Measurements from ENCODE around the gene MAB21L2. TPM values are rescaled to one million over a fixed set of nuclear protein-coding genes. Genes with fewer than 3 reads are reported as not detected.

Gene MAB21L2
- total and polyA plus RNA-seq, 4 experiments from 2014 or later = 0.08 TPM; not detected in 3

DNA sequence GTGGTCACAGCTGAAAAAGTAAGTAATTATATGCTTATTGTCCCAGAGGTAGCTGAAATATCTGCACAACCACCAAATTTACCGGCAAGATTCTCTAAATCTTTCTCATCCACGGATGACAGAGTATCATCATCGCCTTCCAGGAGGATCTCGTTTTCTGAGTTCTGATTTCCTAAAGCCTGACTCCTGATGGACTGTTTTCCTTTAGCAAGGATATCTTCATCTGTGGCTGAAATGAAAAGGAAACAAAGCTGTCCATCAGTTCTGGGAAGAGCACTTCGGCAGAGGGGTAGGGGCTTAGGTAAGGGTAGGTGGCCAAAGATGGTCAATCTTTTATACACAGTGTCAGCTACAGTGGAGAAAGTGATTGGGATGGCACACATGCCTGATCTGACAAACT, 8.7 kb downstream of the MAB21L2 start:
- H3K36me3 ChIP-seq (ENCODE audit: insufficient read depth, low read length) = no peaks in the 10 kb centered on the region
- peaks cover 36 to 38% of the 10 kb centered on the region in 2 donors for H3K36me3 Mint-ChIP-seq
- POLR2A ChIA-PET (ENCODE audit: partially characterized antibody) = no interaction called here
- H3K4me1 ChIP-seq (ENCODE audit: insufficient read depth, low read length) = no peaks in the 10 kb centered on the region
- peak overlapping the region in 1 of 7 donors; percentile 70 for H3K27ac Mint-ChIP-seq
- H3K9me3 ChIP-seq (ENCODE audit: control insufficient read depth in 1 of 2, low read length in 2 of 2) = no peaks in the 10 kb centered on the region
- H3K4me1 Mint-ChIP-seq = peaks cover 0 to 4% (median 0%) of the 10 kb centered on the region in 4 donors
- no peak for DNase-seq
- CTCF ChIA-PET (ENCODE audit: partially characterized antibody) = no interaction called here
- H3K27me3 Mint-ChIP-seq = no peaks in the 10 kb centered on the region
- intact Hi-C loops (cut with micrococcal nuclease) = no loop called here
- H3K4me3 Mint-ChIP-seq = no peak overlapping the region
- H3K27ac ChIP-seq (ENCODE audit: low read depth, low read length) = no peak overlapping the region
- no peaks in the 10 kb centered on the region for H3K27me3 ChIP-seq (ENCODE audit: insufficient read depth, low read length)
- no peaks in the 10 kb centered on the region for H3K9me3 Mint-ChIP-seq
- no peak overlapping the region for H3K4me3 ChIP-seq (ENCODE audit: low read length in 2 of 2)

DNA sequence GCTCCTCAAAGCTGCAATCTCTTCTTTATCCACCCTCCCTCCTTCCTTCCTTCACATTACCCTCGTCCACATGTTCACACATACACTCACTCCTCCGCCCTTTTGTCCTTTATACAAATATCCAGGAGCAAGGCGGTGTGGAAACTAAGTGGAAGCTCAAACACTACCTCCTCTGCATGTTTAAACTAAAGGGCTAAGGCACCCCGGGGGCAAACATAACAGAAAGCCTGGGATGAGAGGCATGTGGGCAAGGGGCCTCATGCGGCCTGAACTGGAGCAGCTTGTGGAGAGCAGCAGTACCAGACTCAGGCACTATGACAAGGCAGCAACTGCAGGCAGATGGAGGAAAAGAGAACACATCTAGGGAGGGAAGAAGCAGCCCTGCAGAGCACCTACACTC, 9.5 kb downstream of the MAB21L2 start:
- Histone ChIP-seq H3K4me1 (ENCODE audit: insufficient read depth, low read length) (no peaks in the 10 kb centered on the region), H3K27ac (ENCODE audit: low read depth, low read length) (no peak overlapping the region), H3K4me3 (ENCODE audit: low read length in 2 of 2) (no peak overlapping the region), H3K9me3 (ENCODE audit: control insufficient read depth in 1 of 2, low read length in 2 of 2) (no peaks in the 10 kb centered on the region), H3K36me3 (ENCODE audit: insufficient read depth, low read length) (no peaks in the 10 kb centered on the region), H3K27me3 (ENCODE audit: insufficient read depth, low read length) (no peaks in the 10 kb centered on the region)
- peaks cover 0 to 4% (median 0%) of the 10 kb centered on the region in 4 donors for H3K4me1 Mint-ChIP-seq
- H3K27me3 Mint-ChIP-seq = no peaks in the 10 kb centered on the region
- DNase-seq = no peak
- ChIA-PET CTCF (ENCODE audit: partially characterized antibody) (no interaction called here), POLR2A (ENCODE audit: partially characterized antibody) (no interaction called here)
- peaks cover 29 to 34% of the 10 kb centered on the region in 2 donors for H3K36me3 Mint-ChIP-seq
- peak overlapping the region in 1 of 7 donors; percentile 20 for H3K27ac Mint-ChIP-seq
- H3K9me3 Mint-ChIP-seq = no peaks in the 10 kb centered on the region
- intact Hi-C loops (cut with micrococcal nuclease) = no loop called here
- no peak overlapping the region for H3K4me3 Mint-ChIP-seq

DNA sequence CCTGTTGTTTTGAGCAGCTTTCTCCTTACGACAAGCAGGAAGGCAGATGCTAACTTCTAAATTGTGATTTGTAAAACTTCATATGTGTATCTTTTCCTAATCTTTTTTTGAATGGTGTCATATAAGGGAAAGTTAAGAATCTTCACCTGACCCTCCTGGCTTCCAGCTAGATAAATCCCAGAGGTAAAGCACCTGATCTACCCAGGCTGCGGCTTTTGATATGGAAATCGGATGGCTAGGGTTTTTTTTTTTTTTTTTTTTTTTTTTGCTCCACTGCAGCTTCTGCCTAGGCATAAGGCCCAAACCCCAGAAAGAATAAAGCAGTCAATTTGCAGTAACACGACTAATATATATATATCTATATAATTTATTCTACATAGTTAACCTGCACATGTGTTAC, 10.0 kb downstream of the MAB21L2 start:
- H3K36me3 ChIP-seq (ENCODE audit: insufficient read depth, low read length) = no peaks in the 10 kb centered on the region
- Mint-ChIP-seq H3K36me3 (peaks cover 27 to 34% of the 10 kb centered on the region in 2 donors), H3K4me1 (peaks cover 0 to 4% (median 0%) of the 10 kb centered on the region in 4 donors), H3K27me3 (no peaks in the 10 kb centered on the region), H3K9me3 (no peaks in the 10 kb centered on the region), H3K4me3 (no peak overlapping the region), H3K27ac (no peak overlapping the region)
- POLR2A ChIA-PET (ENCODE audit: partially characterized antibody) = no interaction called here
- no peaks in the 10 kb centered on the region for H3K27me3 ChIP-seq (ENCODE audit: insufficient read depth, low read length)
- intact Hi-C loops (cut with micrococcal nuclease) = no loop called here
- CTCF ChIA-PET (ENCODE audit: partially characterized antibody) = no interaction called here
- DNase-seq = no peak
- no peaks in the 10 kb centered on the region for H3K4me1 ChIP-seq (ENCODE audit: insufficient read depth, low read length)
- H3K27ac ChIP-seq (ENCODE audit: low read depth, low read length) = no peak overlapping the region
- H3K9me3 ChIP-seq (ENCODE audit: control insufficient read depth in 1 of 2, low read length in 2 of 2) = no peaks in the 10 kb centered on the region
- no peak overlapping the region for H3K4me3 ChIP-seq (ENCODE audit: low read length in 2 of 2)

DNA sequence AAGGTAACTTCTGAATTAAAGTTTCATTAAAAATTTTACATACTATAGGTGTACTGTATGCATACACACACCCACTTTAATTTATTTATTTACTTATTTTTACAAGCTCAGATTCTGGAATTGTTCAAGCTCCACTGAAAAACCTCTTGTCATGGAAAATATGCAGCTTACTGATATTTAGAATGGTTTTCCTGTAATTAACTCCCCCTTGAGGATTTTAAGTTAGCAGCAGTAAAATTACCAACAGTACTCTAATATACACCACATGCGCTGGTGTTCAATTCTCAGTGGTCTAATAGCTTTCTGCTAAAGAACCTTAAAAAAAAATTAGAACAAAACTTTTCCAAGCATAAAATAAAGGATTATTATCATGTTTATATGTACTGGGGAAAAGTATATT, 12.0 kb downstream of the MAB21L2 start:
- ChIA-PET CTCF (ENCODE audit: partially characterized antibody) (interaction anchor here (0.6 kb wide), 1 partner anchor 375 kb away, joined by 3 read pairs; no protein-coding TSS in a partner anchor), POLR2A (ENCODE audit: partially characterized antibody) (no interaction called here)
- Mint-ChIP-seq H3K36me3 (peaks cover 25 to 32% of the 10 kb centered on the region in 2 donors), H3K4me3 (no peak overlapping the region), H3K27ac (no peak overlapping the region), H3K4me1 (peaks cover 0 to 2% (median 0%) of the 10 kb centered on the region in 4 donors), H3K27me3 (no peaks in the 10 kb centered on the region), H3K9me3 (no peaks in the 10 kb centered on the region)
- H3K27me3 ChIP-seq (ENCODE audit: insufficient read depth, low read length) = no peaks in the 10 kb centered on the region
- no peak overlapping the region for H3K27ac ChIP-seq (ENCODE audit: low read depth, low read length)
- no peaks in the 10 kb centered on the region for H3K9me3 ChIP-seq (ENCODE audit: control insufficient read depth in 1 of 2, low read length in 2 of 2)
- no peak for DNase-seq
- H3K4me1 ChIP-seq (ENCODE audit: insufficient read depth, low read length) = no peaks in the 10 kb centered on the region
- intact Hi-C loops (cut with micrococcal nuclease) = no loop called here
- H3K36me3 ChIP-seq (ENCODE audit: insufficient read depth, low read length) = no peaks in the 10 kb centered on the region
- no peak overlapping the region for H3K4me3 ChIP-seq (ENCODE audit: low read length in 2 of 2)

DNA sequence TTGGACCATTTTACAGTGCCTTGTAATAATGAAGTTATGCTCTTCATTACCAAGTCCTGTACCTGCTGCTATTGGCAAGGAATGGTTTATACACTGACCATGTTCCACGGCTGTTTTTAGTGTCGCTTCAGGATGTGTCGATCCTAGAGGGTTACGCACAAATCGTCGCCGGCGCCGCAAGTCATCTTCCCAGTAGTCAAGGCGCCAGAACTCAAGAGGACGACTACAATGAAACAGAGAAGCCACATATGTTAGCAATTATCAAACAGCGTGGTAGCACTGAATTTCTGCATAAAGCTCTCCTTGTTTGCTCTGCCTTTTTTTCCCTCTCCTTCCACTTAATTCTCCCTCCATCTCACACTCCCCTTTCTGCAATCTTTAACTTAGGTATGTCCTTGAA, 17.0 kb downstream of the MAB21L2 start:
- Histone ChIP-seq H3K4me3 (ENCODE audit: low read length in 2 of 2) (no peak overlapping the region), H3K27ac (ENCODE audit: low read depth, low read length) (no peak overlapping the region), H3K27me3 (ENCODE audit: insufficient read depth, low read length) (no peaks in the 10 kb centered on the region), H3K4me1 (ENCODE audit: insufficient read depth, low read length) (no peaks in the 10 kb centered on the region), H3K36me3 (ENCODE audit: insufficient read depth, low read length) (no peaks in the 10 kb centered on the region), H3K9me3 (ENCODE audit: control insufficient read depth in 1 of 2, low read length in 2 of 2) (no peaks in the 10 kb centered on the region)
- no peaks in the 10 kb centered on the region for H3K9me3 Mint-ChIP-seq
- intact Hi-C loops (cut with micrococcal nuclease) = no loop called here
- CTCF ChIA-PET (ENCODE audit: partially characterized antibody) = no interaction called here
- no peak overlapping the region for H3K27ac Mint-ChIP-seq
- H3K27me3 Mint-ChIP-seq = no peaks in the 10 kb centered on the region
- H3K36me3 Mint-ChIP-seq = peaks cover 16 to 18% of the 10 kb centered on the region in 2 donors
- H3K4me3 Mint-ChIP-seq = no peak overlapping the region
- peaks cover 0 to 1% (median 0%) of the 10 kb centered on the region in 4 donors for H3K4me1 Mint-ChIP-seq
- no peak for DNase-seq
- POLR2A ChIA-PET (ENCODE audit: partially characterized antibody) = no interaction called here

DNA sequence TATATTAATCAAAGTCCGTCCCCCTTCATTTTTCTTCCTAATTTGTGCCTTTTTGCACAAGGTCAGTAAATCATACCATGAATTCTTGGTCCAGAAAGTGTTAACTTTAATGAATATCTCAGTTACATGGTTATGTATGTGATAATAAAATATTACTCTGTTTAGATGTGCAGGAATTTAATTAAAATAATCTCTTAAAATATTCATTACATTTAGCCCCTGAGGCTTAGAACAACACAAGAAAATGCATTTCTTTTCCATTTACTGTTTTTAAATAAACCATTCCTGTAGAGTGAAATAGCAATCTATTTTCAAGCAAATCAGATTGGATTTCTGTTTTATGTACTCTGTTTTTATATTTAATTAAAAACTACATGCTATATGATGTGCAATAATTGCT, 17.6 kb downstream of the MAB21L2 start:
- H3K9me3 Mint-ChIP-seq = no peaks in the 10 kb centered on the region
- no peaks in the 10 kb centered on the region for H3K9me3 ChIP-seq (ENCODE audit: control insufficient read depth in 1 of 2, low read length in 2 of 2)
- H3K4me3 Mint-ChIP-seq = no peak overlapping the region
- intact Hi-C loops (cut with micrococcal nuclease) = no loop called here
- no peaks in the 10 kb centered on the region for H3K27me3 Mint-ChIP-seq
- H3K4me1 Mint-ChIP-seq = peaks cover 0 to 1% (median 0%) of the 10 kb centered on the region in 4 donors
- no peak overlapping the region for H3K4me3 ChIP-seq (ENCODE audit: low read length in 2 of 2)
- POLR2A ChIA-PET (ENCODE audit: partially characterized antibody) = no interaction called here
- CTCF ChIA-PET (ENCODE audit: partially characterized antibody) = no interaction called here
- H3K27me3 ChIP-seq (ENCODE audit: insufficient read depth, low read length) = no peaks in the 10 kb centered on the region
- H3K36me3 Mint-ChIP-seq = peaks cover 16 to 20% of the 10 kb centered on the region in 2 donors
- no peaks in the 10 kb centered on the region for H3K36me3 ChIP-seq (ENCODE audit: insufficient read depth, low read length)
- H3K27ac Mint-ChIP-seq = no peak overlapping the region
- H3K27ac ChIP-seq (ENCODE audit: low read depth, low read length) = no peak overlapping the region
- no peaks in the 10 kb centered on the region for H3K4me1 ChIP-seq (ENCODE audit: insufficient read depth, low read length)
- no peak for DNase-seq

DNA sequence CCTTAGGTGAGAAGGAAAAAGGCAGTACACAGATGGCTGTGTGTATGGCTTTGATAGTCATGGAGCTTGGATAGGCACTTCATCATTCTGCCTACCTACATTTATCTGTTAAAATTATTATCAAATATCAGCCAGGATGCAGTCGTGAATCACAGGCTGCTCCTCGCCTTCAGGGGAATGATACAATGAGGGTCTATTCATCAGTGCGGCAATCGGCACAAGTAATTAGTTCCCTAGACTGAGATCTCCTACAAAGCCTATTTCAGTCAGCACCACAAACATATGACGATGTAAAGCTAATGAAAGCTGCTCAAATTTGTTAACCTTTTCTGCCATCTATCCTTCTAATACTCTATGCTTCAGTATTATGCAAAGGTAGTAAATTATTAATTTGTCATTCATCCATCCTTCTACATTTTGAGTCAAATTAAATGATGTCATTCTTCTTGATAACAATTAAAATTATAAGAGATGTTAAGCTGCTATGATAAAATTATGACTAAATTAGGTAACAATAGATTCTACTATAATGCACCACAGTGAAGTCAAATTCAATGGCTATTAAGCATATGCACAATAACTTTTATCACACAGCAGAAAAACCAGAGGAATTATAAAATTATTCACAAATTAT, 19.0 kb downstream of the MAB21L2 start:
- H3K9me3 Mint-ChIP-seq = no peaks in the 10 kb centered on the region
- H3K36me3 ChIP-seq (ENCODE audit: insufficient read depth, low read length) = no peaks in the 10 kb centered on the region
- H3K27ac Mint-ChIP-seq = no peak overlapping the region
- peaks cover 18 to 20% of the 10 kb centered on the region in 2 donors for H3K36me3 Mint-ChIP-seq
- no peak overlapping the region for H3K4me3 Mint-ChIP-seq
- H3K9me3 ChIP-seq (ENCODE audit: control insufficient read depth in 1 of 2, low read length in 2 of 2) = no peaks in the 10 kb centered on the region
- no peaks in the 10 kb centered on the region for H3K4me1 ChIP-seq (ENCODE audit: insufficient read depth, low read length)
- no peak for DNase-seq
- POLR2A ChIA-PET (ENCODE audit: partially characterized antibody) = no interaction called here
- intact Hi-C loops (cut with micrococcal nuclease) = no loop called here
- no peaks in the 10 kb centered on the region for H3K27me3 ChIP-seq (ENCODE audit: insufficient read depth, low read length)
- peaks cover 0 to 1% (median 0%) of the 10 kb centered on the region in 4 donors for H3K4me1 Mint-ChIP-seq
- no peak overlapping the region for H3K4me3 ChIP-seq (ENCODE audit: low read length in 2 of 2)
- H3K27me3 Mint-ChIP-seq = no peaks in the 10 kb centered on the region
- CTCF ChIA-PET (ENCODE audit: partially characterized antibody) = interaction anchor here (1.1 kb wide), 1 partner anchor 228 kb away, joined by 3 read pairs; no protein-coding TSS in a partner anchor
- H3K27ac ChIP-seq (ENCODE audit: low read depth, low read length) = no peak overlapping the region
